ENCODE results near the gene RSBN1L.
A peak's percentile ranks its signal among the peaks of the same experiment; 100 is the strongest.

RSBN1L gene

GRCh38 chr7:77811516-77812289, 115.4 kb downstream of the RSBN1L start:
- DNase-seq = no peak

GRCh38 chr7:77812290-77812685, 116.0 kb downstream of the RSBN1L start:
- DNase-seq = no peak

- DNase-seq = no peak
Measured at GRCh38 chr7:77813180-77813579, 116.9 kb downstream of the RSBN1L start.

- DNase-seq = no peak
Measured at GRCh38 chr7:77819021-77819420, 122.8 kb downstream of the RSBN1L start.

GRCh38 chr7:77820967-77821366, 124.7 kb downstream of the RSBN1L start:
- DNase-seq = no peak

- DNase-seq = no peak
Measured at GRCh38 chr7:77822269-77822668, 126.0 kb downstream of the RSBN1L start.

- DNase-seq = no peak
Measured at GRCh38 chr7:77823787-77824186, 127.5 kb downstream of the RSBN1L start.

- no peak for DNase-seq
Measured at GRCh38 chr7:77824636-77825035, 128.4 kb downstream of the RSBN1L start.

- DNase-seq = no peak
Measured at GRCh38 chr7:77825131-77825530, 128.9 kb downstream of the RSBN1L start.

GRCh38 chr7:77826300-77826699, 130.0 kb downstream of the RSBN1L start:
- DNase-seq = no peak

- DNase-seq = no peak
Measured at GRCh38 chr7:77827999-77828398, 131.7 kb downstream of the RSBN1L start.

GRCh38 chr7:77830649-77831355, 134.5 kb downstream of the RSBN1L start:
- DNase-seq = no peak

GRCh38 chr7:77831481-77831880, 135.2 kb downstream of the RSBN1L start:
- DNase-seq = peak; percentile 57

GRCh38 chr7:77831953-77832352, 135.7 kb downstream of the RSBN1L start:
- DNase-seq = no peak

Measured in stimulated activated CD4-positive, alpha-beta T cell treated with anti-CD3 and anti-CD28 coated beads, Interleukin-4, amount 100 ng/mL, for 24 hours (primary cell).